Inflammatory macrophage treated with lipopolysaccharide for 4 hours (primary cell): ENCODE measurements around the gene PHGDH.
"Not testable (repeated sequence)": the region's sequence is repeated elsewhere in the genome, so short reads cannot be mapped to it uniquely, and the experiment has no call there.

ENCODE experiments used
- DNase-seq: peaks from one replicate; pipeline ENCODE4 v3.0.0-alpha.2; 2020

PHGDH gene

GRCh38 chr1:119766374-119766794 lies 54.6 kb downstream of the PHGDH start:
- DNase-seq: no peak

GRCh38 chr1:119767486-119767885 lies 55.8 kb downstream of the PHGDH start:
- DNase-seq: no peak

- no peak for DNase-seq
Measured at GRCh38 chr1:119768778-119769177, 57.0 kb downstream of the PHGDH start, which contains the start of gene HMGCS2. Gene HMGCS2 (minus strand): TSS chr1:119768905. CDS start chr1:119768844, 61 bp downstream.

- DNase-seq: no peak
Measured at GRCh38 chr1:119771016-119771415, 59.3 kb downstream of the PHGDH start.

- DNase-seq: no peak
Measured at GRCh38 chr1:119771770-119772169, 60.0 kb downstream of the PHGDH start.

GRCh38 chr1:119772298-119772697 lies 60.6 kb downstream of the PHGDH start:
- no peak for DNase-seq

- DNase-seq: no peak
Measured at GRCh38 chr1:119773711-119774241, 62.0 kb downstream of the PHGDH start.

- DNase-seq: no peak
Measured at GRCh38 chr1:119774746-119775490, 63.2 kb downstream of the PHGDH start.

- DNase-seq: no peak
Measured at GRCh38 chr1:119778359-119778758, 66.6 kb downstream of the PHGDH start.

GRCh38 chr1:119778886-119779560 lies 67.3 kb downstream of the PHGDH start:
- DNase-seq: no peak

GRCh38 chr1:119779869-119780356 lies 68.2 kb downstream of the PHGDH start:
- no peak for DNase-seq

GRCh38 chr1:119781434-119782210 lies 69.9 kb downstream of the PHGDH start:
- no peak for DNase-seq

GRCh38 chr1:119782631-119783325 lies 71.0 kb downstream of the PHGDH start:
- no peak for DNase-seq

GRCh38 chr1:119783354-119784185 lies 71.8 kb downstream of the PHGDH start:
- DNase-seq: peak; percentile 7

GRCh38 chr1:119784191-119784781 lies 72.6 kb downstream of the PHGDH start:
- peak; percentile 59 for DNase-seq

- DNase-seq: not testable (repeated sequence)
Measured at GRCh38 chr1:119786046-119786445, 74.3 kb downstream of the PHGDH start.

GRCh38 chr1:119786473-119787050 lies 74.8 kb downstream of the PHGDH start:
- peak; percentile 66 for DNase-seq

GRCh38 chr1:119787776-119788175 lies 76.0 kb downstream of the PHGDH start:
- DNase-seq: no peak

- DNase-seq: no peak
Measured at GRCh38 chr1:119790451-119791198, 78.9 kb downstream of the PHGDH start.

GRCh38 chr1:119791377-119791776 lies 79.6 kb downstream of the PHGDH start:
- no peak for DNase-seq
